ENCODE results near the gene HIF3A. TPM values are rescaled to one million over a fixed set of nuclear protein-coding genes. Genes with fewer than 3 reads are reported as not detected.
"Not testable (repeated sequence)": the region's sequence is repeated elsewhere in the genome, so short reads cannot be mapped to it uniquely, and the experiment has no call there.

HIF3A gene
- total and polyA plus RNA-seq, 2 of the 8 experiments (the other 6 are each of a cell fraction or from before 2014, with no cell fraction given): 38.6 to 38.8 TPM

DNA sequence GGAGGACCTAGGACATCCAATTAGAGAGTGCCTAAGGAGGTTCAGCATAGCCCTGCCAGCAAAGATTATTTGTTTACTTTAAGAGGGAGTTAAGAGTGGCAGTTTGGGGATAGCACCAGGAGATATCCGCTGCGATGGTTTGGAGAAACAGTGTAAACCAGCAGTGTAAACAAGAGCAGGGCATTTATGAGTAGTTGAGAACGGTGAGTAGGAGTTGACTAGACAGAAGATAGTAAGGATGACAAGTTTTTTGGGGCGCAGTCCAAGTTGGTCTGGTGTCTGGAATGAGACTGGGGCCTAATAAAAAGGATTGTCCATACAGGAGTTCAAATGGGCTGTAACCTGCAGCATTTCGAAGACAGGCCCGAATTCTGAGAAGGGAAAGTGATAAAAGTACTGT is 22.9 kb upstream of the HIF3A start:
- H3K4me3 ChIP-seq (ENCODE audit: extremely low read depth in 1 of 4, insufficient read depth in 2 of 4, low read depth in 3 of 4, low read length in 4 of 4); H2BK20ac ChIP-seq (ENCODE audit: low read length); H2BK5ac ChIP-seq (ENCODE audit: low read depth, low read length); H3K14ac ChIP-seq (ENCODE audit: insufficient read length); H2BK120ac ChIP-seq (replicated peaks; ENCODE audit: low read depth, low read length); H4K5ac ChIP-seq (ENCODE audit: insufficient read length, low read depth, low read length); H3K27me3 ChIP-seq (replicated peaks in 1 of 4; ENCODE audit: control insufficient read depth in 3 of 4, extremely low read depth in 1 of 4, insufficient read depth in 3 of 4, low read length in 3 of 4); H2BK15ac ChIP-seq (ENCODE audit: low read length); POLR2A ChIA-PET (ENCODE audit: partially characterized antibody); H3K18ac ChIP-seq (ENCODE audit: extremely low read depth, low read length); H2BK12ac ChIP-seq (ENCODE audit: low read depth, low read length); H3K9me3 ChIP-seq (ENCODE audit: insufficient read depth in 2 of 2, low read depth in 1 of 2, low read length in 1 of 2); H2AK5ac ChIP-seq (ENCODE audit: low read depth, low read length); H3K27ac ChIP-seq (ENCODE audit: low read depth, low read length); H3K23me2 ChIP-seq (ENCODE audit: low read depth, low read length); H3K36me3 ChIP-seq (ENCODE audit: control insufficient read depth in 2 of 4, insufficient read depth in 4 of 4, low read length in 3 of 4); H3K23ac ChIP-seq (ENCODE audit: insufficient read length); H3K4me2 ChIP-seq (ENCODE audit: insufficient read depth in 1 of 2, low read depth in 2 of 2, low read length in 2 of 2); H3K56ac ChIP-seq (replicated peaks; ENCODE audit: insufficient read length, low read depth, low read length); H2AFZ ChIP-seq (ENCODE audit: low read length); H4K20me1 ChIP-seq (replicated peaks in 1 of 2; ENCODE audit: control insufficient read depth in 1 of 2, insufficient read depth in 2 of 2, low read length in 2 of 2); H4K91ac ChIP-seq (replicated peaks; ENCODE audit: insufficient read length, low read length); H3K4ac ChIP-seq (replicated peaks; ENCODE audit: insufficient read length, low read depth, low read length); H3K79me2 ChIP-seq (ENCODE audit: control insufficient read depth in 1 of 2, insufficient read depth in 2 of 2, low read length in 2 of 2); CTCF ChIA-PET (ENCODE audit: partially characterized antibody); DNase-seq (ENCODE audit: low read depth in 1 of 2, low spot score in 2 of 2); H4K8ac ChIP-seq (ENCODE audit: extremely low read depth, insufficient read depth, low read length); FAIRE-seq; H3K9ac ChIP-seq (replicated peaks in 1 of 4; ENCODE audit: extremely low read depth in 1 of 4, low read depth in 3 of 4, low read length in 3 of 4); H3K79me1 ChIP-seq (ENCODE audit: low read depth, low read length): not testable (repeated sequence)
- H3K4me1 ChIP-seq (replicated peaks in 1 of 4; ENCODE audit: control insufficient read depth in 3 of 4, insufficient read depth in 4 of 4, low read length in 3 of 4): peaks cover 7 to 15% (median 10%) of the 10 kb centered on the region in 4 experiments
- 85% methylated on average over 6 of the region's 6 CpGs; no CpG with 5 or more reads in 1 of the 2 experiments for WGBS, 2 experiments (ENCODE audit: extremely low coverage in 1 of 2, insufficient coverage in 1 of 2, insufficient read length in 1 of 2, insufficient replicate concordance in 2 of 2, low coverage in 1 of 2, low lambda C conversion rate in 2 of 2, missing lambda C conversion rate in 1 of 2)

All from H1 (cell line).